Measurements from ENCODE around the gene TPH1. TPM values are rescaled to one million over a fixed set of nuclear protein-coding genes. Genes with fewer than 3 reads are reported as not detected.

Gene TPH1
- total RNA-seq, 1 donor from 2014 or later = 0.89 TPM

Other genes starting within 250 kb of the TPH1 start
- gene SERGEF, start 33.2 kb downstream of the TPH1 start, total RNA-seq = 44.1 TPM
- gene SAAL1, start 59.8 kb upstream of the TPH1 start, total RNA-seq = 14.3 TPM
- gene MRGPRX3, start 86.3 kb upstream of the TPH1 start, total RNA-seq = not detected
- gene MRGPRX4, start 126.6 kb upstream of the TPH1 start, total RNA-seq = not detected
- gene SAA4, start 190.5 kb upstream of the TPH1 start, total RNA-seq = not detected
- 2.6 TPM for gene SAA2, start 202.4 kb upstream of the TPH1 start, total RNA-seq
- gene SAA1, start 220.0 kb upstream of the TPH1 start, total RNA-seq = 11.6 TPM

Measured in sciatic nerve (tissue), 1 donor.